GM23248 (cell line): Measurements from ENCODE around the gene PMPCA. TPM values are rescaled to one million over a fixed set of nuclear protein-coding genes. Genes with fewer than 3 reads are reported as not detected.

ENCODE experiments used
- DNase-seq: peaks from one replicate; pipeline ENCODE4 v3.0.0-alpha.2; 2015
- H2AFZ ChIP-seq: fragments of 200-600 bp; sonication (generic); 2 replicates; pipeline ENCODE4 v1.6.1; 2016; ENCODE audit warnings: antibody characterized with exemption
- H3F3A ChIP-seq: fragments of 200-600 bp; sonication (generic); 2 replicates; pipeline ENCODE4 v1.6.1; 2016; ENCODE audit warnings: mild to moderate bottlenecking, antibody characterized with exemption, mixed run types; ENCODE audit not compliant: insufficient read depth
- H3K27ac ChIP-seq: fragments of 200-600 bp; sonication (generic); 2 replicates; pipeline ENCODE4 v1.5.1; 2016; ENCODE audit warnings: mild to moderate bottlenecking
- H3K27me3 ChIP-seq: fragments of 200-600 bp; sonication (generic); replicated peaks from 2 replicates; pipeline ENCODE4 v1.6.1; 2016; ENCODE audit warnings: mild to moderate bottlenecking; ENCODE audit not compliant: insufficient read depth
- H3K36me3 ChIP-seq: fragments of 200-600 bp; sonication (generic); 2 replicates; pipeline ENCODE4 v1.6.1; 2016; ENCODE audit warnings: low read depth, mild to moderate bottlenecking
- H3K4me1 ChIP-seq: fragments of 200-600 bp; sonication (generic); 2 replicates; pipeline ENCODE4 v1.6.1; 2016; ENCODE audit warnings: mild to moderate bottlenecking; ENCODE audit not compliant: insufficient read depth
- H3K4me2 ChIP-seq: fragments of 200-600 bp; sonication (generic); one replicate; pipeline ENCODE4 v1.6.1; 2016; ENCODE audit warnings: mild to moderate bottlenecking; ENCODE audit not compliant: unreplicated experiment
- H3K4me3 ChIP-seq: fragments of 200-600 bp; sonication (generic); 2 replicates; pipeline ENCODE4 v1.5.1; 2016; ENCODE audit warnings: mild to moderate bottlenecking
- H3K79me2 ChIP-seq: fragments of 200-600 bp; sonication (generic); 2 replicates; pipeline ENCODE4 v1.6.1; 2016; ENCODE audit warnings: mild to moderate bottlenecking; ENCODE audit not compliant: insufficient read depth
- H3K9ac ChIP-seq: fragments of 200-600 bp; sonication (generic); 2 replicates; pipeline ENCODE4 v1.6.1; 2016; ENCODE audit warnings: mild to moderate bottlenecking
- H3K9me2 ChIP-seq: fragments of 200-600 bp; sonication (generic); 2 replicates; pipeline ENCODE4 v1.6.1; 2016; ENCODE audit warnings: mixed run types, mild to moderate bottlenecking, moderate library complexity; ENCODE audit not compliant: insufficient read depth
- H3K9me3 ChIP-seq: fragments of 200-600 bp; sonication (generic); one replicate; pipeline ENCODE4 v1.6.1; 2017; ENCODE audit warnings: low read depth
- H4K20me1 ChIP-seq: fragments of 200-600 bp; sonication (generic); 2 replicates; pipeline ENCODE4 v1.6.0; 2016; ENCODE audit not compliant: insufficient read depth
- EZH2 ChIP-seq: fragments of 200-600 bp; sonication (generic); IDR thresholded peaks from 2 replicates; pipeline ENCODE4 v1.6.1; 2018; ENCODE audit warnings: antibody characterized with exemption, mild to moderate bottlenecking; ENCODE audit not compliant: insufficient read depth, poor library complexity, severe bottlenecking
- EZH2phosphoT487 ChIP-seq: fragments of 200-600 bp; sonication (generic); IDR thresholded peaks from 2 replicates; pipeline ENCODE4 v1.6.1; 2018; ENCODE audit warnings: antibody characterized with exemption, moderate library complexity, mild to moderate bottlenecking, low read depth; ENCODE audit not compliant: insufficient read depth
- WGBS, 2 experiments: methylation state at CpG; one replicate each; pipeline ENCODE4 v1.1.6; 2015 to 2017; ENCODE audit warnings: low lambda C conversion rate in 2 of 2, low coverage in 1 of 2; ENCODE audit errors: missing lambda C conversion rate in 2 of 2; 5-methylcytosine and 5-hydroxymethylcytosine counted together
- in situ Hi-C: fragments of 300-500 bp; cut with MboI; formaldehyde crosslinking; loops from 2 replicates; pipeline ENCODE4 v1.15.0; 2020
- polyA plus RNA-seq: library from polyadenylated mRNA; unstranded; fragments of >200 nt; fragmentation: Nextera tagmentation; extraction: Ambion mirVana; gene quantifications from 2 replicates; pipeline ENCODE4 v1.2.1, GENCODE V29; 2016
- total RNA-seq: library from RNA; depleted of rRNA; stranded (reverse); fragments of >200 nt; shearing (Covaris generic); gene quantifications from 2 replicates; pipeline ENCODE4 v1.2.3, GENCODE V29; 2014

PMPCA gene
- total and polyA plus RNA-seq, 2 experiments from 2014 or later: 58.7 to 77.4 TPM

DNA sequence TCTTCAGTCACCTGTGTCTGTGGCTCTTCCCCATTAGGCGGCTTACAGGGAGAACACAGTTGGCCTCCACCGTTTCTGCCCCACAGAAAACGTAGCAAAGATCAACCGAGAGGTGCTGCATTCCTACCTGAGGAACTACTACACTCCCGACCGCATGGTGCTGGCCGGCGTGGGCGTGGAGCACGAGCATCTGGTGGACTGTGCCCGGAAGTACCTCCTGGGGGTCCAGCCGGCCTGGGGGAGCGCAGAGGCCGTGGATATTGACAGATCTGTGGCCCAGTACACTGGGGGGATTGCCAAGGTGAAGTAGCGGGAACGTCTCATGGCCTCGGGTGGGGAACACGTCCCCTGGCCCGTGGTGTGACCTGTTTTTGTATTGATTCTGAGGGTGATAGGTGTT is 6.5 kb downstream of the PMPCA start:
- H3K9ac ChIP-seq: no peak overlapping the region
- TF ChIP-seq EZH2phosphoT487: no peak
- H2AFZ ChIP-seq: no peak overlapping the region
- H3F3A ChIP-seq: no peaks in the 10 kb centered on the region
- H3K27ac ChIP-seq: no peak overlapping the region
- WGBS, 2 experiments: 87 to 88% methylated on average over 15 to 19 of the region's 19 CpGs
- 0 out of 2 replicates have a peak, but pooled peaks cover 2% of the 10 kb centered on the region for H4K20me1 ChIP-seq
- DNase-seq: no peak
- H3K36me3 ChIP-seq: peaks cover 50% of the 10 kb centered on the region
- no peaks in the 10 kb centered on the region for H3K27me3 ChIP-seq
- peaks cover 49% of the 10 kb centered on the region for H3K79me2 ChIP-seq
- H3K4me1 ChIP-seq: peaks cover 7% of the 10 kb centered on the region
- in situ Hi-C loops: no loop called here
- H3K4me2 ChIP-seq: no peak overlapping the region
- H3K4me3 ChIP-seq: no peak overlapping the region
- no peaks in the 10 kb centered on the region for H3K9me3 ChIP-seq
- H3K9me2 ChIP-seq: no peaks in the 10 kb centered on the region

- Histone ChIP-seq H2AFZ (no peak overlapping the region), H3K9ac (no peak overlapping the region), H3F3A (no peaks in the 10 kb centered on the region), H3K27ac (no peak overlapping the region), H3K4me1 (no peaks in the 10 kb centered on the region), H3K79me2 (peaks cover 34% of the 10 kb centered on the region), H3K36me3 (peaks cover 41% of the 10 kb centered on the region), H4K20me1 (no peaks in the 10 kb centered on the region), H3K9me2 (no peaks in the 10 kb centered on the region), H3K9me3 (no peaks in the 10 kb centered on the region), H3K4me3 (no peak overlapping the region), H3K4me2 (no peak overlapping the region), H3K27me3 (no peaks in the 10 kb centered on the region)
- no peak for TF ChIP-seq EZH2phosphoT487
- TF ChIP-seq EZH2: no peak
- 91 to 92% methylated on average over 47 to 48 of the region's 48 CpGs for WGBS, 2 experiments
- no peak for DNase-seq
- in situ Hi-C loops: no loop called here
Observed at GRCh38 chr9:136418182-136419091, 8.0 kb downstream of the PMPCA start.

DNA sequence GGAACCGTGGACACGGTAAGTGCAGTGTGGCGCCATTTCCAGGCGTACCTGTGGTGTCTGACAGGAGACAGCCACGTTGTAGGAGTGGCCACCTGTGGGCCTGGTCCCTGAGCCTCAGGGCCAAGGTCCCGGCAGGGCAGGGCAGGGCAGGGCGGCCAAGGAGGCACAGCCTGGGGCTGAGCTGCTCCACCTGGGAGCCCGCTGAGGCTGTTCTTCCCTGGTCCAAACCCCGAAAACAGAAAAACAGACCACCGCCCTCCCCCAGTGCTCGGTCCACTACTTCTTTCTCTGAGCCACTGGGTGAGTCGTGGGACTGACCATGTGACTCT is 8.6 kb downstream of the PMPCA start:
- Histone ChIP-seq H3K27ac (no peak overlapping the region), H3K9ac (no peak overlapping the region), H3K79me2 (peaks cover 28% of the 10 kb centered on the region), H3K4me2 (no peak overlapping the region), H3K4me1 (no peaks in the 10 kb centered on the region), H3K36me3 (peaks cover 36% of the 10 kb centered on the region), H4K20me1 (no peaks in the 10 kb centered on the region), H3K9me3 (no peaks in the 10 kb centered on the region), H2AFZ (no peak overlapping the region), H3K9me2 (no peaks in the 10 kb centered on the region), H3F3A (no peaks in the 10 kb centered on the region), H3K27me3 (no peaks in the 10 kb centered on the region), H3K4me3 (no peak overlapping the region)
- no peak for DNase-seq
- in situ Hi-C loops: no loop called here
- no peak for TF ChIP-seq EZH2phosphoT487
- TF ChIP-seq EZH2: no peak
- 93 to 95% methylated on average over 12 of the region's 12 CpGs for WGBS, 2 experiments

DNA sequence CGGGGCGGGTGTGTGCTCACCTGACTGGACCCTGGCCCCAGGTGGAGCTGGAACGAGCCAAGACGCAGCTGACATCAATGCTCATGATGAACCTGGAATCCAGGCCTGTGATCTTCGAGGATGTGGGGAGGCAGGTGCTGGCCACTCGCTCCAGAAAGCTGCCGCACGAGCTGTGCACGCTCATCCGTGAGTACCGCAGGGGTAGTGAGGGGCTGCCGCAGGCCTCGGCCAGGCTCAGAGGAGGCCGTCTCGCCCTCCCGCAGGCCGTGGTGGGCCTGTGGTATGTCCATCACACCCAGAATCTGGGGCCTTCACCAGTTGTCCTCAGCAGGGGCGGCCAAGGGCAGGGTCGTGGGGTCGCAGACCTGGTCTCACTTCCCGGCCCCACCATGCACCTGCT is 11.3 kb downstream of the PMPCA start:
- Histone ChIP-seq H3K36me3 (peaks cover 27% of the 10 kb centered on the region), H3K4me3 (no peak overlapping the region), H3K27ac (no peak overlapping the region), H3K9me2 (no peaks in the 10 kb centered on the region), H2AFZ (no peak overlapping the region), H3K79me2 (peaks cover 4% of the 10 kb centered on the region; the same call in 1 of the 2 replicates), H3F3A (peaks cover 8% of the 10 kb centered on the region; the same call in 1 of the 2 replicates), H3K9ac (no peak overlapping the region), H3K9me3 (no peaks in the 10 kb centered on the region), H3K27me3 (no peaks in the 10 kb centered on the region), H4K20me1 (no peaks in the 10 kb centered on the region), H3K4me1 (no peaks in the 10 kb centered on the region), H3K4me2 (no peak overlapping the region)
- no peak for DNase-seq
- TF ChIP-seq EZH2phosphoT487: no peak
- no peak for TF ChIP-seq EZH2
- 86 to 89% methylated on average over 21 of the region's 21 CpGs for WGBS, 2 experiments
- in situ Hi-C loops: no loop called here
